GM18498 (cell line): ENCODE results near the gene CHST15.
A peak's percentile ranks its signal among the peaks of the same experiment; 100 is the strongest.
"Not testable (repeated sequence)": the region's sequence is repeated elsewhere in the genome, so short reads cannot be mapped to it uniquely, and the experiment has no call there.

Experiments used
- ATAC-seq: cut with Tn5 transposase; IDR thresholded peaks from one replicate; pipeline ENCODE4 v1.9.1; 2021; ENCODE audit warnings: mild to moderate bottlenecking, moderate library complexity; ENCODE audit not compliant: unreplicated experiment

CHST15 gene

GRCh38 chr10:124047427-124048152 lies 45.8 kb downstream of the CHST15 start:
- ATAC-seq, result no peak

GRCh38 chr10:124045801-124046355 lies 47.5 kb downstream of the CHST15 start:
- no peak for ATAC-seq

GRCh38 chr10:124045276-124045675 lies 48.1 kb downstream of the CHST15 start:
- ATAC-seq, result no peak

GRCh38 chr10:124044143-124044862 lies 49.1 kb downstream of the CHST15 start:
- ATAC-seq, result no peak

DNA sequence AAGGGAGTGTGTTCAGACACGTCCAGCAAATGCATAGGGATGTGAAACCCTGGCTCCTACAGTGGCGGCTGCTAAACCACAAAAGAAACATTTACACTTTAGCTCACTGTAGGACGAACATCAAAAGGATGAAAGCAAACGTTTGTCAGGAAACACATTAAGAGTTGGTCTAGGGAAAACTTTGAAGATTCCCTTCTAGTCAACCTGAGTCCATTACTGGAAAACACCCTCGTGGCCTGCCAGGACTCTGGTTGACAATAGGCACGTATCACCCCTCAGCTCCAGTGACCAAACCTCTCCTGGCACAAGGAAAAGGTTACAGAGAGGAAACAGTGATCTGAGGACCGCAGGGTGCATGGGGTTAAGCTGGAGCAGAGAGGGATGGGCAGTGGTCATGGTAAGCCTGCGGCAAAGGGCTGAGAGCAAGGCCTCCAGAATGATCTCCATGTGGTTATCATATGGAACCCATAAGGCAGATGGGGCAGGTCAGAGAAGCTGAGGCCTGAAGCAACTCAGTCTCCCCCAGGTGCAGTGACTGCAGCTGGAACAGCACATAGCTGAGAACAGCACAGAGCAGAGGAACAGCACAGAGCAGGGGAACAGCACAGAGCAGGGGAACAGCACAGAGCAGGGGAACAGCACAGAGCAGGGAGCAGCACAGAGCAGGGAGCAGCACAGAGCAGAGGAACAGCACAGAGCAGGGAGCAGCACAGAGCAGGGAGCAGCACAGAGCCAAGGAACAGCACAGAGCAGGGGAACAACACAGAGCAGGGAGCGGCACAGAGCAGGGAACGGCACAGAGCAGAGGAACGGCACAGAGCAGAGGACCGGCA lies 49.9 kb downstream of the CHST15 start:
- ATAC-seq, result peak; percentile 76

GRCh38 chr10:124042656-124043309 lies 50.6 kb downstream of the CHST15 start:
- no peak for ATAC-seq

DNA sequence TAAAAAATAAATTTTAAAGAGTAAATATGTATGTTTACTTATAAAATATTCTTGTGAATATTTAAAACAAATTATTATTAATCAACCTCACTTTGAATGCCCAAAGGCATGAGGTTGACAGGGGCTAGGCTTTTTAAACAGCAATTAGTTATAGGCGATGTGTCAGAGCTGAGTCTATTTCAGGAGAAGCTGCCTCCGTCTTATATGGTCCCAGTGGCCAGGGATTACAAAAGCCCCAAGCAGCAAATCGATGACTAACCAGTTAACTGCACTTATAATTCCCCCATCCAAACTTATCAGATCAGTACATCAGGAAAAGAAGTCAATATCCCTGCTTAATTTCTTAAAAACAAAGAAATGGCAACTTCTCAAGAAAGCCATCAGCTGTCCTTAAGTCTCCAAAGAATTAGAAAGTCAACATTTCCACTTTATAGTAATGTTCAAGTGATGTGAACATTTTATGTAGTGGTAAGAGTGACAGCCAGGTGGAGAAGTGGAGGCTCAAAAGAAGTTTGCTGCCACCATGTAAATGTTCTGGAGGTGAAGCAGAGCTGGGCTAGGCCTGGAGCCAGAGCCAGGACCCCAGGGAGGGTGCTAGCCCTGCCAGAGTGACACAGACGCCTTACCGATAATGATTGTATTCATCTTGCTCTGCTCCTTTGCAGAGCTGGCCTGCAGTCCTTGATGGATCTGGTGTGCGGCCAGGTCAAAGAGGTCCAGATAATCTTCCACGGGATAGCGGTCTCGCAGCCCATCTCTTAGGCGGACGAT lies 51.5 kb downstream of the CHST15 start:
- ATAC-seq, result no peak

GRCh38 chr10:124040451-124041188 lies 52.8 kb downstream of the CHST15 start:
- no peak for ATAC-seq

DNA sequence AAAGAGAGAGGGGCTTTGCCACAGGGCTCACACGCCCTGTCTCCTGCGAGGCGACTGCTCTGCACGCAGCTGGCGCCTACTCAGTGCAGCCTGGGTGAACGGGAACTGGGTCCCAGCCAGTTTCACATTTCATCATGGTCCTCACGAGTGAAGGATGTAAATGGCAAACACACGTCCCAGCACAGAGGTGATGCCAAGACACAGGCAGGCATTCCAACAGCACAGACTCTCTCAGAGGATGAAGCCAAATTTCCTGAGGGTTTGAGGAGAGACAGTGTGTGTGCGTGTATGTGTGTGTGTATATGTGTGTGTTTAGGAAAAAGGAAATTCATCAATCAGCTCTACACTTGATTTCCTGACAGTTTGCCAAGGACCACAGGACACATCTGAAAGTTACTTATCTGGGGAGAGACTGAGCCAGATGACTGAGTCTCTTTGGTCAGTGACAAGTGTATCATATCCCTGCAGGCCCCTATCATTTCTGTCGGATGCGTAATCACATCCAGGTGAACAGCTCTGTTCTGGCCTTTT lies 53.9 kb downstream of the CHST15 start:
- ATAC-seq, result no peak

GRCh38 chr10:124037784-124038183 lies 55.6 kb downstream of the CHST15 start:
- ATAC-seq, result no peak

- no peak for ATAC-seq
Measured at GRCh38 chr10:124037286-124037685, 56.1 kb downstream of the CHST15 start.

DNA sequence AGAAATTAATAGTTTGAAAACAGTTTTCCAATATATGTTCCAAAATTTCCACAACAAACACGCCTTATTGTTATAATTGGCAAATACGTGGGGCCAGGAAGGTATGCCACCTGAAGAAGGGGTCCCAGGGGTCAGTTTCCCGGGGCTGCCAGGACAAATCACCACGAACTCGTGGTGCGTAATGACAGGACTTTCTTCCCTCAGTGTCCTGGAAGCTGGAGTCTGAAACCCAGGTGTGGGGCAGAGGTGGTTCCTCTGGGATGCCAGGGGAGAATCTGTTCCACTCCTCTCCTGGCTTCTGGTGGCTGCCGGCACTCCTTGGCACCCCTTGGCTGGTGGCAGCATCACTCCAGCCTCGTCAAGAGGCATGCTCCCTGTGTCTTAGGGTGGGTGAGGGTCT lies 56.7 kb downstream of the CHST15 start:
- no peak for ATAC-seq

- peak; percentile 98 for ATAC-seq
Measured at GRCh38 chr10:124035928-124036558, 57.4 kb downstream of the CHST15 start.

DNA sequence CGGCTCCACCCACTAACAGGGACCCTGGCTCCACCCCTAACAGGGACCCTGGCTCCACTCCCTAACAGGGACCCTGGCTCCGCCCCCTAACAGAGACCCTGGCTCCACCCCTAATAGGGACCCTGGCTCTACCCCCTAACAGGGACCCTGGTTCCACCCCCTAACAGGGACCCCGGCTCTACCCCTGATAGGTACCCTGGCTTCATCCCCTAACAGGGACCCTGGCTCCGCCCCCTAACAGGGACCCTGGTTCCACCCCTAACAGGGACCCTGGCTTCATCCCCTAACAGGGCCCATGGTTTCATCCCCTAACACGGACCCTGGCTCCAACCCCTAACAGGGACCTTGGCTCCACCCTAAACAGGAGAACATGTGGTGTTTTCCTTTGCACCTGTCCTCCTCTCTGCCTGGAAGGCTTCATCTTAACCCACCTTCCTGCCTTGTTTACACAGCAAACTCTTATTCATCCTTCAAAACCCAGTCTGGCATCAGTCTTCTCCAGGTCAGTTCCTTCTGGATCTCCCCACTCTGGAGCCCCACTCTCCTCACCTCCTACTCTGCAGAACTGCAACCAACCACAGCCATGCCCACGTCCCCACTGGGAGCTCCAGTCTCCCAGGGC lies 58.0 kb downstream of the CHST15 start:
- no peak for ATAC-seq

GRCh38 chr10:124034576-124035305 lies 58.7 kb downstream of the CHST15 start:
- not testable (repeated sequence) for ATAC-seq

GRCh38 chr10:124033887-124034218 lies 59.5 kb downstream of the CHST15 start:
- no peak for ATAC-seq
